Iris pigment epithelial cell (primary cell): ENCODE results near the gene PLCH1.

Source experiments
- DNase-seq: peaks from one replicate; pipeline ENCODE4 v3.0.0-alpha.2; 2011; ENCODE audit warnings: low read depth

The PLCH1 gene

GRCh38 chr3:155342344-155342743, 402.5 kb downstream of the PLCH1 start:
- no peak for DNase-seq

GRCh38 chr3:155339052-155339451, 405.8 kb downstream of the PLCH1 start:
- no peak for DNase-seq

GRCh38 chr3:155335724-155336354, 409.0 kb downstream of the PLCH1 start:
- no peak for DNase-seq

GRCh38 chr3:155334914-155335723, 409.8 kb downstream of the PLCH1 start:
- peak; percentile 28 for DNase-seq

- DNase-seq = no peak
Observed at GRCh38 chr3:155334215-155334913, 410.5 kb downstream of the PLCH1 start.

DNA sequence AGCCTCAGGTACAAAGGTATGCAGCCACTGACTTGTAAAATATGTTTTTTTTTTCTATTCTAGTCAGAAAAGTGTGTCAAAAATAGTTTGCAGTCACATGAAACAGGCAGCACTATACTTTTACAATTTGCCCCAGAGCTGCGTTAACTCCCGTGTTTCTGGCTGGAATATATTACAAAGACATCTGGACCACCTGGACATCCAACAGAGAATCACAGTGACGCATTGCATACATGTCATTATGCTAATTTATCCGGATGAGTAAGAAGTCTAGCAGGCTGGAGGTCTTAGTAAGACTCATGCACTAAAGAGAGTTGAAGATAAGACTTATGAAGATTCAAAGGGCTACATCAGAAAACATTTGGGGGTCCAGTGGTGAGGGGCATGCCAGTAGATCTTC, 412.2 kb downstream of the PLCH1 start:
- no peak for DNase-seq

GRCh38 chr3:155331078-155331477, 413.8 kb downstream of the PLCH1 start:
- DNase-seq = no peak

- DNase-seq = no peak
Observed at GRCh38 chr3:155330370-155330769, 414.5 kb downstream of the PLCH1 start.

- DNase-seq = no peak
Observed at GRCh38 chr3:155329513-155330048, 415.3 kb downstream of the PLCH1 start.

DNA sequence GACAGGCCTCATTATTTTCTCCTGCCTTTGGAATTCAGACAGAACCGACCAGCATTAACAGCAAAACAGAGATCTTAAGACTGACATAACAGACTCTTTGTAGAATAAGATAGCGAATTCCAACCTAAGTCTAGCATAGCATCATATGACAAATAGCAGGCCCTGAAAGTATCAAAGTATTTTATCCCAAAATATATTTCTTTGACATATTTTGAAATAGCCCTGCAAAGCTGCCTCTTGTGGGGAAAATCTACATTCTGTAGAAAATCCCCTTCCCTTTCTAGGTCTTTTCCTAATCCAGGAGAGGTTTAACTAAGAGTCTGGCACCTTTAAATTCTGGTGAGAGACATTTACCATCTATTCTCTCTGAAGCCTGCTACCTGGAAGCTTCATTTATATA, 417.0 kb downstream of the PLCH1 start:
- no peak for DNase-seq

DNA sequence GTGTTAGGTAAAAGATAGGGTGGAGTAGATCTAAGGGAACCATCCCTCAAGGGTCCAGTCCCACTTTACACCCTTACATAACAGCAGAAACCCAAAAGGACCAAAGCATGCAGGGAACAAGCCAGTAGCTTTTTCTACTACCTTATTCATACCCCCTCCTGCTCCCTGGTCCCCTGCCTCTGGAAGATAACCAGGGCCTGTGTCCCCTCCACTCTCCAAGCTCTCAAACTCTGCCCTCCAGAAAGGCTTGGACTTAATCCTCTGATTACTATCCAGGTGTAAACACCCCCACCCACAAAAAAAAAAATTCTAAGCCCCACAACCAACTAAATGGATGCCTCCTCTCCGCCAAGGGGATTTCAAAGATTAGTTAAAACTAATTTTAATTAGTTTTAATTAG, 417.4 kb downstream of the PLCH1 start:
- DNase-seq = no peak

DNA sequence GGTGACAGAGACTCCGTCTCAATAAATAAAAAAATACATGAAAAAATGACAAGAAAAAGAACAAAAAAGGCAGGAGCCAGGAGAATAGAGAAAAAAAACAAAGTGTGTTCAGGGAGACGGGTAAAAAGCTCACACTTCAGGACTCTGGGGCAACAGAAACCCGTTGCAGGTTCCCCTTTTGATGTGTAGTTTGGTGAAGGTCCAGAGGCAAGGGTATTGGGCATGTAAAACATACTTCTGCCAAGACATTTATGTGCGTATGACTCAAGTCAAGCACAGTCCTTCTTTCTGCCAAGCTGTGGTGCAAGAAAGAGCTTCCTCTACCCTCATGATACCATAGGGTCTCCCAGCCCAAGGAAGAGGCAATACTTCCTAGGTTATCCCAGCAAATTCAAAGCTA, 418.0 kb downstream of the PLCH1 start:
- DNase-seq = no peak

- no peak for DNase-seq
Observed at GRCh38 chr3:155326244-155326643, 418.6 kb downstream of the PLCH1 start.
